Endothelial cell of coronary artery (primary cell): ENCODE data around the gene PARL. TPM values are rescaled to one million over a fixed set of nuclear protein-coding genes. Genes with fewer than 3 reads are reported as not detected.

Source experiments
- total RNA-seq: library from RNA; depleted of rRNA; stranded (reverse); fragments of >200 nt; gene quantifications from 2 replicates; pipeline ENCODE4 v1.2.3, GENCODE V29; 2014

PARL gene
- total RNA-seq, result 35.3 and 37.1 TPM in 2 replicates

GRCh38 chr3:183884427-183885296 is at the start of gene PARL:
Gene PARL, minus strand, starts transcription at chr3:183884880. Its CDS starts 34 bp downstream, at chr3:183884846.

GRCh38 chr3:183825456-183826161 is 59.1 kb downstream of the PARL start, which contains the start of gene MAP6D1:
Gene MAP6D1, minus strand, starts transcription at chr3:183825577. Its CDS starts 30 bp downstream, at chr3:183825547.

Other genes starting within 250 kb of the PARL start
- gene KLHL24, start 249.3 kb downstream of the PARL start, total RNA-seq, result 69.4 and 73.7 TPM in 2 replicates
- 34.1 and 50.5 TPM in 2 replicates for gene YEATS2, start 187.1 kb downstream of the PARL start, total RNA-seq
- 0.75 and 1.2 TPM in 2 replicates for gene MAP6D1, start 59.3 kb downstream of the PARL start, total RNA-seq
- gene ABCC5, start 133.0 kb upstream of the PARL start, total RNA-seq, result 16.4 and 20.7 TPM in 2 replicates
- gene HTR3D, start 146.9 kb upstream of the PARL start, total RNA-seq, result not detected in 2 replicates
- gene HTR3C, start 168.2 kb upstream of the PARL start, total RNA-seq, result not detected in 2 replicates
- gene HTR3E, start 212.2 kb upstream of the PARL start, total RNA-seq, result not detected in 2 replicates